Measurements from ENCODE around the gene TCF4.

DNA sequence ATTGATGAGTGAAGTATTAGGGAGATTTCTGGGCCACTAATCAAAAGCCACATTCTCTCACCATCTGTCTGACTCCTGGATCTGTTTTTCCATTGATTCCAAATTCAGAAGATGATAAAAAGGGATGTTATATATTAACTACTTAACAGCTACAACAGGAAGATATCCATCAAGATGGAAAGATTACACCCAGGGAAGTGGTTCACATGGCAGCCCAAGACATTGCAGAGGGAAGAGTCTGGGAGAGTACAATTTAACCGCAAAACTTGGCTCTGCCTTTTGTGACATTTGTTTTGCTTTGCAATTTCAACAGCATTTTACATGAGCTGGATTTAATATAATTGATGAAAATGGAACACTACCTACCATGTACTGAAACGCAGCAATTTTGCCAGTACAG is 22.5 kb upstream of the TCF4 start:
- TF ChIP-seq POLR2AphosphoS5 (IDR thresholded peaks at IDR 0.05) (no peak), EP300 (IDR thresholded peaks at IDR 0.05) (no peak)

Measured in sigmoid colon (tissue), 4 donors.